Effector CD4-positive, alpha-beta T cell (primary cell): Measurements from ENCODE around the gene ANKRD34A.
A peak's percentile ranks its signal among the peaks of the same experiment; 100 is the strongest.

Experiments used
- DNase-seq: peaks from one replicate; pipeline ENCODE4 v3.0.0-alpha.2; 2020
- total RNA-seq: gene quantifications from one replicate; lab custom pipeline; 2026; lab: John Stamatoyannopoulos, UW

Gene ANKRD34A
- 3.2 reads per million, percentile 12 among the genes with 10 or more reads in this experiment for total RNA-seq

- DNase-seq, result peak; percentile 91
Measured at GRCh38 chr1:145964328-145965118, at the start of gene ANKRD34A, which contains the start of gene POLR3GL. Gene ANKRD34A, minus strand, starts transcription at chr1:145964575. Its CDS starts 2,816 bp downstream, at chr1:145961759. Gene POLR3GL, plus strand, starts transcription at chr1:145964690. Its CDS starts 10,176 bp downstream, at chr1:145974866.

DNA sequence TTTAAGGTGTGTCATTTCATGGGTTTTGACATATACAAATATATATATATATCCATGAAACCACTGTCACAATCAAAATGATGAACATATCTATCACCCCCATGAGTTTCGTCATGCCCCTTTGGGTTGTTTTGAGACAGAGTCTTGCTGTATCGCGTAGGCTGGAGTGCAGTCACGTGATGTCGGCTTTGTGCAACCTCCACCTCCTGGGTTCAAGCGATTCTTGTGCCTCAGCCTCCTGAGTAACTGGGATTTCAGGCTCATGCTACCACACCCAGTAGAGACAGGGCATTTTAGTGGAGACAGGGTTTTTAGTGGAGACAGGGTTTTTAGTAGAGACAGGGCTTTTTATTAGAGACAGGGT, 49.2 kb upstream of the ANKRD34A start:
- DNase-seq, result no peak

DNA sequence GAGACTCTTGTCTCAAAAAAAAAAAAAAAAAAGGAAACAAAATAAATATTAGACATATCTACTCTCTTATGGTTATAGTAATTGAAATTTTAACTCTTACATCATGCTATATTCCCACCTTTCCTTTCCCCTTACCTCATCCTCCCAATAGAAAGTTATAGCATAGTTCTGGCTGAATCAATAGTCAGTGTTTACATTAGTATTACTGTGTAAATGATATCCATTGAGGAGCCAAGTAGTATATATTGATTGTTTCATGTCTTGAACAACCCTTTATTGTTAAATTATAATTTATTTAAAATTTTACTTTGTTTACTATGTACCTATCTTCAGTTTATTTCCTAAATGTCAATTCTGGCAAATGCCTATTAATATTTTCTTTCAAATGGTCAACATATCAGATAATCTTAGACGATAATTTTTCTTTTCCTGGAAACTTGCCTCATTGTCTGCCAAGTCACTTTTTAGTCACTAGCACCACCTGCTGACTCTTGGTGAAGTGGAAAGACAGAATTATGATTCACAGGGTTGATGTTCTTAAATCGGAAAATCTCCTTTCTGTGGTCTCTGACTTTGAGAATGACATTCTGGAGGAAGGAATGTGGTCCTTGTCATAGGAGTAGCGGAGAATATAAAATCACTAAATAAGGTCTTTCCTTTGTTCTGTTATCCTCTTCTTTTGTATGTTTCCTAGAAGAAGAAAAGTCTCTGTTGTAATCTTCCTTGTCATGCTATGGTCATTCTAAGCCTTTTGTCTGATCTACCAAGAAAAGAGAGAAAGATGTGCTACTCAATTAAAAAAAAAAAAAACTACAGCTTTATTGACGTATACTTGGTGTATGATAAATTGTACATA, 48.6 kb upstream of the ANKRD34A start:
- peak; percentile 57 for DNase-seq

GRCh38 chr1:146010126-146010738, 45.9 kb upstream of the ANKRD34A start:
- no peak for DNase-seq

- no peak for DNase-seq
Measured at GRCh38 chr1:146007489-146008133, 43.2 kb upstream of the ANKRD34A start.

GRCh38 chr1:146001709-146002108, 37.3 kb upstream of the ANKRD34A start:
- no peak for DNase-seq

- DNase-seq, result peak; percentile 35
Measured at GRCh38 chr1:145999321-146000024, 35.1 kb upstream of the ANKRD34A start.

- DNase-seq, result no peak
Measured at GRCh38 chr1:145997718-145998023, 33.3 kb upstream of the ANKRD34A start.

DNA sequence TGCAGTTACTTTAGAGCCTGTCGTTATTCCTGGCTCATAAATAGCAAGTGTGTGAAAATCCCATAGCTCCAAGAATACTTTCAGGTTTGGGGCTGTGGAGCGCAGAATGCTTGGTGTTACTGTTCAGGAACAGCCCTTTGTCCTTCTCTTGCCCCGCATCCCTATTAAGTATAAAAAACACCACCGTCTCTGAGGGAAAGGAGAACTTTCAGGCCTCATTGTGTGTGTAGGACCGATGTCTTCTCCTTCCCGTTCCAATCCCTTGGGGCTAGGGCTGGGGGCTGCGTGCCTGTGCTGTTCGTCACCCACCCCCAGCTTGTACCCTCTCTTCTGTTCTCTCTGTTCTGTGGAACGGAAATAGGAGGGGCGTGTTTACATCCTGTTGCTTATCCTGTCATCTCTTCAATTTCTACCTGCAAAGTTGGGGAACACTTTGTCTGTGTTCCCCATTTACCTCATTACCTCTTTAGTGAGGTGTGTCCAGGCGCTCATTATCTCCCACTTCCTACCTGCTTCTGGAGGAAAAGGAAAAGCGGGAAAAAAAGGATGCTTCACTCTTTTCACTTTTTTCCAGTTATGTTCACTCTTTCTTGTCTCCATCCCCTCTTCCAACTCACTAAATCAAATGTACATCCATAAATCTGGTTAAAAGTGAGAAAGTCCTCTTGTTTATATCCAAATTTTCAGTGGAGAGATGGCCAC, 32.8 kb upstream of the ANKRD34A start:
- peak; percentile 49 for DNase-seq

DNA sequence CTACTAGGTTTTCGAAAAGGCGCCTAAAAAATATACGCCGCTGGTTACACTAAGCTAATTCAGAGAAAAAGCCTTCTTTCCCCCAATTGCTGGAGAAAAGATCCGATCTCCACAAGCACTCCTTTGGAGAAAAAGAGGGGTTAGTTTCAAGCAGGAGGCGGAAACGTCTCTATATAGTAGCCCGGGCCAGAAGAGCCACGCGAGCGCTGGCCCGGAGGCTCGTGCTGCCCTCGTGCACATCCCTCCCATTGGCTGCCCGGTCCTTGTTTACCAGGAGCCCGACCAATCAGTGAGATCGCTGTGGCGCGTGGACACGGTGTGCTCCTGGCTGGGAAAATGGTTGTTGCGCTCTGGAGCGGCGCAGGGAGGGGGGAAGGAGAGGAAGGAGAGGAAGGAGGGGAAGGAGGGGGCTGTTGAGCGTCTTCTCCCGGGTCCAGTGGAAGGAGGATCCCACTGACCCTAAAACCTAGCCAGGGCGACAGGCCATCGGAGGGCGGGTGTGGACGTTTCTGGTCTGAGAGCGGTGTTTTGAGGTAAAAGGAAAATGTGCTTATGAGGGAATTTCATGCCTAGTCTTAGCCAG, 32.1 kb upstream of the ANKRD34A start, which contains the start of gene TXNIP:
Gene TXNIP (minus strand): TSS at position 147 of the 583 bp plus-strand sequence. CDS start 313 bp downstream, outside the sequence.
- peak; percentile 89 for DNase-seq

- no peak for DNase-seq
Measured at GRCh38 chr1:145995964-145996432, 31.6 kb upstream of the ANKRD34A start.

DNA sequence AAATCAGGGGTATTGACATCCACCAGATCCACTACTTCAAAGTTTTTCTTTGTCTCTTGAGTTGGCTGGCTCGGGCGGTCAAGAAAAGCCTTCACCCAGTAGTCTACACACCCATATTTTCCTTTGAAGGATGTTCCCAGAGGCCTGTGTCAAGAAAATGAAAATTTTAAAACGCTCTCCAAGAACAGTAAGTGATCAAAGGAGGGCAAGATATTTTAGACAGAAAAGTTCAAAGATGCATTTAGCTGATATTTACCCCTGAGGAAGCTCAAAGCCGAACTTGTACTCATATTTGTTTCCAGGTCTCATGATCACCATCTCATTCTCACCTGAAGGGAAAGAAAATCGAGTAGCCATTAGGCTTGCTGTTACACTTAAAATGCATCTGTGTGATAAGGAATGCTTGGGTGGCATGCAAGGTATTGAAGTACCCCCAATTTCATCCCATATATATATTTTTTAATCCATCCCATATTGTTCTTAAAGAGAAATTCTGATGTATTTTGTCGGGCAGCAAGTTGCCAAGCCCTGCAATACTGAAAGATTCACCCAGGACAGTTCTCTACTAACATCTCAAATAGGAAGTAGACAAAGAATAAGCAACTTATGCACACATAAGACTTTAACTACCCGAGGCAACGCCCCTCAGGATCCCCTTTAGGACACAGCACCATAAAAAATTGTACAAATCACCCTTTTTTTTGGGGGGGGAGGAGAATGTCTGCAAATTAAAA, 30.9 kb upstream of the ANKRD34A start:
- no peak for DNase-seq

DNA sequence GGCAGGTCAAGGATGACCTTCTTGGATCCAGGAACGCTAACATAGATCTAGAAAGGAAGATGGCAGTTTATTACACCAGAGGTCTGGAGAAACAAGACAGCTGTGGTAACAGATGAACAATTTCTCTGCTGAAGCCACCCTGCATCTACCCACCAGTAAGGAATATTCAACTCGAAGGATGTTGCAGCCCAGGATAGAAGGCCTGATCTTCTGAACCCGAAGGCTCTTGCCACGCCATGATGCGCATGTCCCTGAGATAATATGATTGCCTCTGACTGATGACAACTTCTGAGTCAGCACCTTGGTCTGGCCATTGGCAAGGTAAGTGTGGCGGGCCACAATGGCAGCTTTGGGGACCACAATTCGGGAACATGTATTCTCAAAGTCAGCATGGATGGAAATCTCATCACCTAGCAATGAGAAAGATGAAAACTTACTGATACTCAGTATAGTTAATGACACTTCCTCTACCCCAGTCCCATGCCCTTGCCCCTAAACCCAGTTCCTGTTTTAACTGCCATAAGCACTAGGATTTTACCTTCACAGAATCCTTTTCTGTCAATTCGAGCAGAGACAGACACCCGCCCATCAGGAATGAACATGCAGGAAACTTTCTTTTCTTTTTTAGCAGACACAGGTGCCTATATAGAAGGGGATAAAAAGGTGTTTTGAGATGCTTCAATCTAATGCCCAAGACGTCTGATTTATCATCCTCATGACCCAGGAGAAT, 30.2 kb upstream of the ANKRD34A start:
- peak; percentile 25 for DNase-seq

DNA sequence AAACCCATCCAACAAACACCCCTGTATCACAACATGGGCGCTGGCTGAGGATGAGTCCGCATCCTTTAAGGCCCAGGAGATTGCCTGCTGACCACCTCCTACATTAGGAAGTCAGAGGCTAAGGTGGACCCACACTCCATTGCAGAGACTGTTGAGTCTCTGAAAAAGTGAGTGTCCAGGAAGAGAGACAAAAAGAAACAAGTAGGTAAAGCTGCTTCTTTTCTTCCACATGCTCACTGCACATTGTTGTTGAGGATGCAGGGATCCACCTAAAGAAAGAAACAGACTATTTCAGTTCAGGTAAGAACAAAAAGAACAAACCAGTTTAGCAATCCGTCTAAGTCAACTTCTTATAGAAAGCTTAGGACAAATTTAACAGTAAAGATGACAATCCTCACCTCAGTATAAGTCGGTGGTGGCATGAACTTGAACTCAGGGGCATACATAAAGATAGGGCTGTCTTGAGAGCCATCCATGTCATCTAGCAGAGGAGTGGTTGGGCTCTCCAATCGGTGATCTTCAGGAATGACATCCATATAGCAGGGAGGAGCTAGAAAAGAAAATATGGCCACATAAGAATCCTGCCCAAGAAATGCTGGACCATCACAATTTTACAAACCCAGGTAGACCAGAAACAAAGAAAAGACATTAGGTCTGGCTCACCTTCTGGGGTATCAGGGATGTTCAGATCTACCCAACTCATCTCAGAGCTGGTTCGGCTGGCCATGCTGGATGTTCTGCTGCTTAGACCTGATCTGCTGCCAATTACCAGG, 29.4 kb upstream of the ANKRD34A start:
- no peak for DNase-seq

DNA sequence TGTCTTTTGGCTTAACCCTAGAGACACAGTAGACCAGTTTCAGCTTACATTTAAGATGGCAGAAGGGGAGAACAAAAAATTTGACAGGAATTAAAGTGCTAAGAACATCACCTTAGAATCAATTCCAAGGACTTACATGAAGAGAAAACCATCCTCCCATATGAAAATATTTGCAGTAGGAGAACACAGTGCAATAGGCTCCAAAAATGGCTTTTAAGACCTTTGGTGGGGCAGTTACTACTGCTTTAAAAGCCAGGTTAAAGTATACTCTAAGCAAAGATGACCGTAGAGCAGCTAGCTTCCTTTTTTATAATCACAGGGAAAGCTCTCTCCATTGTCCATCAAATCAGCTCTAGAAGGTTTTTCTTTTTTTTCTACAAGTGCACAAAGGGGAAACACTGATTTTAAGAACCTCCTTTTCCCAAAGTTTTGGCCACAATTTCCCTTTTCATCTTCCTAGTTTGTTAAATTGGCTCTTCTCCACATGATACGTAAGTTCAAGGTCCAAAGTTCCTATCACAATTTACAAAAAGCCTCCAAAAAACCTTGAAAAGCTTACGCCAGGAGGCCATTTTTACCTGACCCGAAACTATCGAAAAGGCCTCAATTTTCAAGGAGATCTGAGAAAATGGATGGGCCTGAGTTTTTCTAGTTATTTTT, 28.7 kb upstream of the ANKRD34A start:
- DNase-seq, result no peak

- DNase-seq, result no peak
Measured at GRCh38 chr1:145992502-145992936, 28.1 kb upstream of the ANKRD34A start.

DNA sequence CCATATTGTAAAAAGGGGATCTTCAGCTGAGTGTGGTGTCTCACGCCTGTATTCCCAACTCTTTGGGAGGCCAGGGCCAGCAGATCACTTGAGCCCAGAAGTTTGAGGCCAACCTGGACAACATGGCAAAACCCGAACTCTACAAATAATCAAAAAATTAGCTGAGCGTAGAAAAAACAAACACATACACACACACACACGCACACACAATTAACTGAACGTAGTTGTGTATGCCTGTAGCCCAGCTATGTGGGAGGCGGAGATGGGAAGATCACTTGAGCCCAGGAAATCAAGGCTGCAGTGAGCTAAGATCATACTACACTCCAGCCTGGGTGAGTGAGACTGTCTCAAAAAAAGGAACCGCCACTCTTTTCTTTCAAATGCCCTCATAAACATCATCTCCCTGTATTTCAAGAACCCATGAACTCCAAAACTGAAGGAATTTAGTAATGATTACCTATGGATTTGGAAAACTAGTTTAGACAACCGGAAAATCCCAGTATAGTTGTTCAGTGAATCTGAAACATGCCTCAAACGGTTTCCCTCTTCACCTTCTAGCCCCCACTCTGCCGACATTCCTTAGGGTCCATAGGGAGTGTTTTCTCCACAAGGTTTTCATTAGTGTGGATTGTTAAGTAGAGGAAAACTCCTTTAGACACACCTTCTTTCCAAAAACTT, 27.5 kb upstream of the ANKRD34A start:
- DNase-seq, result no peak
